DMS79 treated with DMSO at 0.1 percent for 48 hours (cell line): ENCODE data around the gene AGAP2.
A peak's percentile ranks its signal among the peaks of the same experiment; 100 is the strongest.

ENCODE experiments used
- DNase-seq: peaks from one replicate; lab custom pipeline; 2025; lab: John Stamatoyannopoulos, UW

AGAP2 gene

DNA sequence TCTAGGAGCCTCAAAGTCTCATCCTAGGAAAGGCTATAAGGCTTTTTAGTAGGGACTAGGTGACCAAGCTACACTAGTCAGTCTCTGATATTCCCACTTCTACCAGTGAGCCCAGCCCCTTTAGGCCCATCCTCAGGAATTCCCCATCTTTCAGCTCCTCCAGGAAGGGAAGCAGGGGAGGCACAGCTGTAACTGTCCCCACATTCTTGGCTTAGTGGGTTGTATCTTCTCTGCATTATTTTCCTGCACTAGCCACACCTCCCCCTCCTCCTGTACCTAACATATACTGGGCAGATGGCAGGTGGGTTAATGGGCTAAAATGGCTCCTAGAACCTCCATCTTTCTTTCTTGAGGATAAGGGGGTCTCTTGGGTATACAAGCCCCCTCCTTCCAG is 28.8 kb upstream of the AGAP2 start:
- no peak for DNase-seq

DNA sequence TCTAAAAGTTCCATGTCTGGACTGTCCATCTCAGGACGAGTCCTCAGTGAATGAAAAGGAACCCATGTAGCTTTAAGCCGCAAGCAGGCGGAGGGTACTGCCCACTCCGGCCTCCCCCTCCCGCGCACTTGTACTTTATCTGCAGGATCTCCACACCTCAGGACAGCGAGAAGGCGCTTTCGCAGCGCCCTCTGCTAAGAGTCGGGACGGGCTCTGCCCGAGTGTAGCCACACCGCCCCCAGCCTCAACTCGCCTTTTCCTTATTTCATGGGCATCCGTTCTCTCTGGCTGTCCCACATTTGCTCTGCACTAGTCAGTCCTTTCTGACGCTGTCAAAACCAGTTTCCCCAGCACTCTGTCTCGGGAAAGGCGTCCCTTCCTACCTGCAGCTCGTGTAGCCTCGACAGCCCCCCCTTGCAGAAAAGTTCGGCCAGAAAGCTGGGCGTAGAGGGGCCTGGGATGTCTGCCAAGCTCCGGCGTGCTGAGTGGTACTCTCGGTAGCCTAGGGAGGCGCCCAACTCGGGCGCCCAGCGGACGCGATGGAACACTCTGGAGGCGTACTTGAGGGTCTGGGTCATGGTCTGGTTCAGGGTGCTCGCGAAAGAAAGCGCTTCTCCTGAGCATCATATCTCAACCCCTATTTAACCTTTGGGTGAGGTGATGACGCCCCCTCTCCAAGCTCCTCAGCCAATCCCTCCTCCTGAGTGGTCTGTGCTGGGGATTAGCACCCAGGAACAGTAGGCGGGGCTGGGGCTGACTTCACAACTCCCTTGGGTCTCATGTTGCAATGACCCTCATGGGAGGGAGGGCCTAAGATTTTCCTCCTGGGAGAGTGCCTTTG is 28.1 kb upstream of the AGAP2 start, which contains the start of gene CYP27B1:
TSS of gene CYP27B1 (minus strand) at position 615 of the 841 bp plus-strand sequence. CDS start at position 578, 37 bp downstream.
- peak; percentile 55 for DNase-seq

DNA sequence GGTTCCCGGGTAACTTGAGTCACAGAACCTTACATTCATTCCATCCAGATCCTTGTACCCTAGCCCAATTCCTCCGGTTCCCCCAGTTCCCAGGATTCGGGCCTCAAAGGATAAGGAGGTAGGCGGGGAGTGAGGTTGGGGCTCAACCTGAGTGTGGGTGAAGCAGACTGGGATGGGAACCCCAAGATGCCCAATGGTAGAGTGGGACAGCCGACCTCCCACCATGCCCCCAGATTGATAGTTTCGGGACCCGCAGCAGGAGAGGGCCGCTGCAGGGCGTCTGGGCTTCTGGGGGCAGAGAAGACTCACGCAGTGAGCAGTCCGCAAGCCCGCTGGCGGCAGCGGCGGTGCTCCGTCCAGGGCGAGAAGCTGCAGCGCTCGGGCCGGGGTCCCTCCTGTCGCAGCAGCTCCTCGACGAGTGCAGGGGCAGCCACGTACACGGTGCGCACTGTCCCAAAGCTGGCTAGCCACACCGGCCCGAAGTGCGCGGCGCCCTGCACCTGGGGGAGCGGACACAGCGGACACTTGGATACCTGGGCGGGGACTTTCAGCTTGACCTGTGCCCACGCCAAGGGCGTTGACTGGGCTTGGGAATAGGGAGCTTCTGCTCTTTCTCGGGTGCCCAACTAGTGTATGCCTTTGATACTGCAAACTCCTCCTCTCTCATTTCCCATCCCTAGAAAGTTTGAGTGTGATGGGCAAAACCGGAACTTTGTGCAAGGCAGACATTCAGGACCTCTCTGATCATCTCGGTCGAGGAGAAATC is 27.3 kb upstream of the AGAP2 start:
- no peak for DNase-seq

DNA sequence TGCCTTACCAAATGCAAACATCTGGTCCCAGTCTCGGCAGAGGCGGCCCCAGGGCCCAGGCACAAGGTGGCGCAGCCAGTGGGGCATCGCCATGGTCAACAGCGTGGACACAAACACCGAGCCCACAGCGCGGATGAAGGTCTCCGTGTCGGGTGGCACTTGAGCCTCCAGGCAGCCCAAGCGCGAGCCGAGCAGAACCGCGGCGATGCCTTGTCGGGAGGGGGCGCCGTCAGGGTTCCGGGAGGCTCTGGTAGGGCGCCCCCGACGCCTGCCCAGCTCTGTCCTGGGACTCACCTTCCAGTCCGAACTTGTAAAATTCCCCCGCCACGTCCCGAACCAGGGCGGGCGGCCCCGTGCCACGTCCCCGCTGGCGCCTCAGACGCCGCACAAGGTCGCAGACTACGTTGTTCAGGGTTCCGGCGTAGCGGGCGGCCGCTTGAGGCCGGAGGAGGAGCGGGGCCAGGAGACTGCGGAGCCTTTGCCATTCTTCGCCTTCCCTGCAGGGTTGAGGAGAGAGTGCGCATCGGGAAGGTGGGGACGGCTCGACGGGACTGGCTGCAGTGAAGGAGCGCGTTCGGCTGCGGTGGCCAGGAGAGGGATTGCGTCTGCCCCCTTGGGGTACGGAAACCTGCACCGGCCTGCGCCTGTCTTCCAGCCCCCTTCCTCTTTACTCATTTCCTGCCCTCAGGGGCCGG is 26.6 kb upstream of the AGAP2 start:
- peak; percentile 27 for DNase-seq

DNA sequence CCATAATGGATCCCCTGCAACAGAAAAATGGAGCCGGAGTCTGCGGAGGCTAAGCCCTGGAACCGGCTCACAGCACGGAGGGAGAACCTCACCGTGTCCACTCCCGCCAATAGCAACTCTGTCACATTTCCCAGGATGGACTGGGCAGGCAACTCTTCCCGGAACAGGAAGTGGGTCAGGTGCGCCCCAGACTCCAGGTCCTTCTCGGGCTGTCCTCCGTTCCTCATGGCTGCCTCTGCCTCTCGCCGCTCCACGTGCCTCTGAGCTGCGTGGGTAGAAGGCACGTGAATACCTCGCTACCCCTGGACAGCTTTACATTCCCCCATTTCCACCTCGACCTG is 26.1 kb upstream of the AGAP2 start:
- no peak for DNase-seq

DNA sequence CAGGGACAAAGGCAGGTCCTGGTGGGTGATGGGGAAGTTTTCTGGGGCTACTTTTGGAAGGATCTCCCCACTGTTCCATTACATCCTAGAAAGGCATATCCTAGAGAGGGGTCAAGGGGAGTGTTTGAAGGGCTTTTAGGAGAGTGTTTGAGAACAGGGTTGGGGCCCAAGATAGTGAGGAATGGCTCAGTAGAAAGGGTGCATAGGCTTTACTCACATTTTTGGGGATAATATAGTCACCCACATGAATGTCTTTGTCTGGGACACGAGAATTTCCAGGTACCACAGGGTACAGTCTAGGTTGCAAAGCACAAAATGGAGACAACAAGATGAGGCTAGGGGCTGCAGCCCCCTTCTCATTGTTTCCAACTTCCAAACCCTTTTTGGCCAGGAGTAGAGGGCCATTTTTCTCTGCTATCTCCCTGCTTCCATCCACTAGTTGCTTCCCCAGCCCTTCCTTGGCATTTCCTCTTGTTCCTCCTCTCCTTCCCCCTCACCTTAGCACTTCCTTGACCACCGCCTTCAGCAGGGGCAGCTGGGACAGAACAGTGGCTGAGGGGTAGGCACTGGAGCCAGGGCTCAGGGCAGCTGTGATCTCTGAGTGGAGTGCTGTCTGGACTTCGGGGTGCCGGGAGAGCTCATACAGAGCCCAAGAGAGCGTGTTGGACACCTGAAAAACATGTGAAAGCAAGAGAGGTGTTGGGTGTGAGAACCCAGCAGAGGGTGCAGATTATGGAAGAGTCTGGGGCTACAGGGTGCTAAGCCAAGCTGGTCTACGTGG is 25.5 kb upstream of the AGAP2 start:
- DNase-seq: no peak

DNA sequence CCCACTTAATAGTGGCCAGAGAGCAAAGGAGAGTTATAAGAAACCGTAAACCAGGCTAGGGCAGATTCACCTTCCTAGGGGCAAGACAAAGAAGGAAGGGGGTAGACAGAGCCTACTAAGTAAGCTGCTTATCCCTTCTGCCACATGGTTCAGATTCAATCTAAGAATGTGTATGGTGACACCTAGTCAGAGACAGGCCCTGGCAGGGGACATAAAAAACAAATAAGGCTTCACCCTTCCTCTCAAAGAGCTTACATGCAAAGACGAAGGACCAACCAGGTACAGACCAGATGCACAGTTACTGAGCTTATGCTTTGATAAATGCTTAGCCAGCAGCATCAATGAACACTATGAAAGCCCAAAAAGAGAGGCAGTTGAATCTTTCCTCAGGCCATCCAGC is 23.9 kb upstream of the AGAP2 start:
- no peak for DNase-seq

DNA sequence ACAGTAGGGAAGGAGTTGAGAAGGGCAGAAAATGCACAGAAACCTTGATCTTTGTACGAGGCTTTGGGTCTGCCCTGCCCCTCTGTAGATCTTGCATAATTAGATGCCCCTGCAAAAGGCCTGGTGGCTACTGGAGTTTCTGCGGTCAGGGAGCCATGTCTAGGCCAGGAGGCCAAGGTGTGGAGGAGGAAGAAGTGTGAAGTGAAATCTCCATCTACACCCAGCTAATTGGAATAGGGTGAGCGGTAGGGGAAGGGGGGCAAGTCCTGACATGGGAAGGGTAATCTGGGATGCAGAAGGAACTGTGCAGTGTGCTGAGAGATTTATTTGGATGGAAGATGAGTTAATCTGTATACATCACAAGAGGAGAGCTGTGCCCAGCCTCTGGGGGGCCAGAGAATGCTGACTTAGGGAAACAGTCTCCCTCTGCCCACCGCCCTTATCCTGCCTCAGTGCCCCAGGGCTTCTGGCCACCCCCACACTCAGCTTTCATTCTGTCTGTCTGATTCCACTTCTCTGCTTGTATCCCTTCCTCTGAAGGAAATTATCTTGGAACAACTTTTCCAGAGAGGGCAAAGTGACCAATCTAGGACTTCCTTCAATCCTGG is 23.0 kb upstream of the AGAP2 start:
- DNase-seq: no peak

DNA sequence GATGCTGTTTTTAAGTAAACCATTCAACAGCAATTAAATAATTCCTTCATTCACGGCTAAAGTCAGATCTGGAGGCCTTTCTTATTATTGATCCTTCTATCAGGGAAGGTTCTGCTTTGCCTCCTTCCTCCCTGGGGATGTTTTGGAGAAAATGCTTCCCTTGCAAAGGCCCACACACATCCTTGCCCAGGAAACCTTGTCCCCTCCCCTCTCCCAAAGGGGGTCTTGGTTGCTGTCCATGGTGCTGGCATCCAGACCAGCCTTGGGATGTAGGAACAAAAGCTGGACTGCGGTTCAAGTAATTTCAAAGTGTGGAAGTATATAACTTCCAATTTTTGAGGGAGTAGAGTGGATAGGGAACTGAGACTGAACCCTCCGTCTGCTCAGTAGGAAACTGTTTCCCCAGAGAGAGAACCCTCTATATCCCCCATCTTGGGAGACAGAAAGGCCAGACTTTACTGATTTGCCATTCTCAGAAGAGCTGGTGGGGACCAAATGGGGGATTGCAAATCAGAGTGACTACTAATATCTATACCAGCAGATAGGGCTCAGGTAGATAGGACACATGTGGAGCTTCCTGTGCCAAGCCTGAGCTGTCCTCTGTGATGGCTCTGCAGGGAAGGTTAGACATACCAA is 21.9 kb upstream of the AGAP2 start:
- DNase-seq: no peak

DNA sequence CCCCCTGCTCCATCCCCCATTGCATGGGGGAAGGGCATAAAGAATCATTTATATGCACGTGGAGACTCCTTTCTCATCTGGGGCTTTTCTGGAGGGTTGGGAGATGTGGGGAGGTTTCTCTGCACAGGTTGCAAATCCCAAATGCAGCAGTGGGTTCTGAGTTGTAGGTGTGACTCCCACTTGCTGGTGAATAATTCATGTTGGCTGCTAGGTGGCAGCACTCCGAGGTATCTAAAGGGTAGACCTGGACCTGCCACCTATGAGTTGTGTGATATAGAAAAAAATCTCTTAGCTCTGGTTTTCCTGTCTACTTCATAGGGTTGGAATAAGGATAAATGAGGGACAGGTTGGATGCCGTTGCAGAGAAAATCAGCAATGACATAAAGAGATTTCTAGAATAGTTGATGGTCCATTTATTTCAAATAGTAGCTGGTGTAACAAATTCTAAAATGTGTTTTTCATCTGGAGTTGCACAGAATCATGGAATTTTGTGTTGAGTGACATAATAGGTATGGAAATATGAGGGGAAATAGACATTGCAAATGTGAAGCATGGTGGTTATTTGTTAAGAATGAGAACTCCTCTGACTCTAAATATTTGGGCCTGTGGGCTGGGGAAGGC is 20.9 kb upstream of the AGAP2 start:
- DNase-seq: no peak

DNA sequence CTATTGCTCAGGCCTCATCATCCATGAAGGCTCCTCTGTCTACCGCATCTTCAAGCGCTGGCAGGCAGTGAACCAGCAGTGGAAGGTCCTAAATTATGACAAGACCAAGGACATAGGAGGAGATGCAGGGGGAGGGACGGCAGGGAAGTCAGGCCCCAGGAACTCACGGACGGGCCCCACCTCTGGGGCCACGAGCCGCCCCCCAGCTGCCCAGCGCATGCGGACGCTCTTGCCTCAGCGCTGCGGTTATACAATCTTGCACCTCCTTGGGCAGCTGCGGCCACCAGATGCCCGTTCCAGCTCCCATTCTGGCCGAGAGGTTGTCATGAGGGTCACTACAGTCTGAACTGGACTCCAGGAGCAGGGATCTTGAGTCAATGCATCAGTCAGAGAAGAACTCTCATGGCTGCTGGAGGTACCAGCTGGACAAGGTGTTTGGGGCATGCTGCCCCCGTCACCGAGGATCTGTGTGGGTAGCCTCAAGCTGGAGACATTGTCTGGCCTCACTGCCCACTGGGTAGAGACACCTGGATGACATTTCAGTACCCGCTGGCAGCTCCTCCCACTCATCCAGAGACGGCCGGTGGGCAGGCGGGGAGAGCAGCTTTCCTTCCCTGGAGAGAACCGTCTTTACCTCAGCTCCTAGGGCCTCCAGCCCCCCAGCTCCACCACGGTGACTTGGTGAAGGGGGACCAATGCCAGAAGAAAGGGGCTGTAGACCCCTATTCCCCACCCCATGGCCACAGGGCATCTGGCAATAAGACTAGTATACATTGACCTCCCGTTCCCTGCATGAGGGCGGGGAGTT is 20.2 kb upstream of the AGAP2 start:
- no peak for DNase-seq

DNA sequence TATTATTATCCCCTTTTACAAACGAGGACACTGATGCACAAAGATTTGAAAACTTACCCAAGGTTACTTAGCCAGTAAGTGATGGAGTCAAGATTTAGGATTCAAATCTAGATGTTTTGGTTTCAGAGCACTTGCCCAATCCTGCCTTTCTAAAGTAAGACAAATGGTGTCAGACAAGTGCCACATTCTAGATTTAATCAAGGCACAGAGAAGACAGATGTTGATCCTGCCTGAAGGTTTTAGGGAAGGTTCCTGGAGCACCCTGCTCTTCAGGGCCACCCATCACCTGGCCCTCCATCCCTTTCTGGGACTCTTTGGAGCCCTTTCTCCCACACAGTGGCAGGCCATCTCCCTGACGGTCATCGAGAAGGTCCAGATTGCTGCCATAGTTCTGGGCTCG is 19.2 kb upstream of the AGAP2 start:
- DNase-seq: no peak

DNA sequence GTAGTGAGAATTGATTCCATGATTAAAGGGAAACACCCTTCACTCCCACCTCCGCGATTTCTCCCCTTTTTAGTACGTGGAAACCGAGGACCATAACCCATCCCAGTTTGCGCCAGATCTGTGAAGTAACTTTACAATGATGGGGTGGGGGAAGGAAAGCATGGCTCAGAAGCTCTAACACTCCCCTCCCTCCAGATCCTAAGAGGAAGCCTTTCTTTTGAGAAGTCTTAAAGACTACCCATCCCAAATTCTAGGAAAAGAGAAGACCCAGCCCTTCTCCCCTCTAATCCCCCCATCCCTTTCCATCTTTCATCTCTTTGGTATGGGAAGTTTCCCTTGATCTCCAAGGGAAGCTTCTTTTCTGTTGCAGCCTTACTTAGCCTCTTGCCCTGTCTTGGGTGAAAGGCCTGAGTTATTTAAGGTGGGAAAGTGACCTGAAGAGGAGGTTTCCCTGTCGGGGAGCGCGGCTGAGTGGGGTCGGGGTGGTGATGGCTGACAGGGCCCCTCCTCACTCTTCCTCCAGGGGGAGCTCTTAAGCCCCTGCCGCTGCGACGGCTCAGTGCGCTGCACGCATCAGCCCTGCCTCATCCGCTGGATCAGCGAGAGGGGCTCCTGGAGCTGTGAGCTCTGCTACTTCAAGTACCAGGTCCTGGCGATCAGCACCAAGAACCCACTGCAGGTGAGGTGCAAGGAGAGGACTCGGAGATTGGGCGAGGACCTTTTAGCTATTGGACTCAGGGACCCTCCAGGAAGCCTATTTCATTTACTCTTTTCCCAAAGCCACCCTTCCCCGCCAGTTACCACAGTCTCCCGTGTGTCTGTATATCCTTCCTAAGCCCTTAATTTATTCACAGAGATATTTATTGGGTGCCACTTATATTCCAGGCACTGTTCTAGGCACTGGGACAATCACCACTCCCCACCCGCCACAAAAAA is 18.1 kb upstream of the AGAP2 start:
- DNase-seq: peak; percentile 10

DNA sequence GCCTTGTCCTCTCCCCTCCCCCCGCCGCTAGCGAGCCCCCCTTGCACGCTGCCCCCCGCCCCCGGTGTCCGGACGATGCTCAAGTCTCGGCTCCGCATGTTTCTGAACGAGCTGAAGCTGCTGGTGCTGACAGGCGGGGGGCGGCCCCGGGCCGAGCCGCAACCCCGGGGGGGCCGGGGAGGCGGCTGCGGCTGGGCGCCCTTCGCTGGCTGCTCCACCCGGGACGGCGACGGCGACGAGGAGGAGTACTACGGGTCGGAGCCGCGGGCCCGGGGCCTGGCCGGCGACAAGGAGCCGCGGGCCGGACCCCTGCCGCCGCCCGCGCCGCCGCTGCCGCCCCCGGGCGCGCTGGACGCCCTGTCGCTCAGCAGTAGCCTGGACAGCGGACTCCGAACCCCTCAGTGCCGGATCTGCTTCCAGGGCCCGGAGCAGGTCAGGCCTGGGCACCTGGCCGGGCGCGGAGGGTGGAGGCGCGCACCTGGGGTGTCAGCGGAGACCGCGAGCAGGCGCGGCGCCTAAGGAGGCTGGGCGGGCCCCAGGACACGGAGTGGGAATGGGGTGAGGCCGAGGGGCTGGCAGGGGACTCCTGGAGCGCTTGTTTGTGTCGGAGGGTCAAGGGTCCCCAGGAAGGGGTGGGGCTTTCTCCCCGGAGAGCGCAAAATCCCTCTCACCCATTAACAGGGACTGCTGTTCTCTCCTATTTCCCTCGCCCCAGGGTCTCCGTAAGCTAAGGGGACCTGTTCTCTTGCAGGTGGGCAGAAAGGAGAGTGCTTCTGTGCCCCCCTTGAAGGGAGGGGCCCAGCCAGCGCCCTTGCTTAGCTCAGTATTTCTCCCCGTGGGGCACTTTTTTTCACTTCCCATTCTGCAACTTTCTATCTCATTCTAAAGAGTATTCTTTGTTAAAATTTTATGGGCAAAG is 17.2 kb upstream of the AGAP2 start:
- DNase-seq: no peak

DNA sequence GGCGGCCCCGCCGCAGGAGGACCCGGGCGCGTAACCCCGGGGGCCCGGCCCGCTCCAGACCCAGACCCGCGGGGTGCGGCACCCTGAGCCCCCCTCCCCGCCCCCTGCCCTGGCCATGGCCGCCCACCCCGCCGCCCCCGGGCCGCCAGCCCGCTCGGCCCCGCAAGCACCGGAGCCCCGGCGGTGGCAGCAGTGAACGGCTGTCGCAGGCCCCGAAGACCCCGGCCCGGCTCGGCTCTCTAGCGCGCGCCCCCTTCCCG is 16.6 kb upstream of the AGAP2 start:
- no peak for DNase-seq

DNA sequence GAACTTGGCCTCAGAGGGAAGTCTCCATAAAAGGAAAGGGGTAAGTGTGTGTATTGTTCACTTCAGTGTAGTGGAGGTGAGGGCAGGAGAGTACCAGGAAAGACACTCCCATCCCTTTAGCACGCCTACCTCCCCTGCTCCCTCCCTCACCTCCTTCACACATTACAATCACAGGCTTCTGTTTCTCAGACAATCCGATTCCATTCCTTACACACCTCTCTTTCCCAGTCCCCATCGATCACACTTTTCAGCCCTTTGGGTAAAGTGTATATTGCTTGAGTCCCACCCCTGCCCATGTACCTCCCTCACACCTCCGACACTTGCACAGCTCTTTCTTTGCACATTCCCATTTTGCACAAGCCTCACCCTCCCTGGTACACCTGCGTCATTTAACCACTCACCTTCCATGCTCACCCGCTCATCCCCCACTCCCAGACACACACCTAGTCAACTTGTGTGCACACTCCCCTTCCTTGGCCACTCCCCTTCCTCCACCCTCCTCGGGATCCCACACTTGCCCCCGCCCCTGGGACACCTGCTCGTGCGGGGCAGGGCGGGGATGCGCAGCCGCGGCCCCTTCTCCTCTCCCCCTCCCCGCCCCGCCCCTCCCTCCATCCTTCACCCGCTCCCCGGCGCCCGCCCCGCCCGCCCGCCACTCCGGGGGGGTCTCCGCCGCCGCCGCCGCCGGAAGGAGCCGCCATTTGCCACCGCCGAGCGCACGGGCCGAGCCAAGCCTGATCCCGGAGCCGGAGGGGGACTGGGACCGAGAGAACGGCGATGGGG is 16.1 kb upstream of the AGAP2 start, which contains the start of gene MARCHF9:
TSS of gene MARCHF9 (plus strand) at position 693 of the 783 bp plus-strand sequence. CDS start 426 bp downstream, outside the sequence.
- peak; percentile 66 for DNase-seq
